B cell (primary cell): ENCODE data around the gene PLIN5. TPM values are rescaled to one million over a fixed set of nuclear protein-coding genes. Genes with fewer than 3 reads are reported as not detected.

Experiments used
- ATAC-seq: fragments of 200-7000 bp; cut with Tn5 transposase; one replicate; pipeline ENCODE4 v1.10.0; 2021; ENCODE audit warnings: low read depth, mild to moderate bottlenecking, moderate number of reproducible peaks, moderate library complexity
- CTCF ChIA-PET: fragments of 350-600 bp; sonication (Branson Sonifier 250); formaldehyde crosslinking; loops from one replicate; lab custom pipeline; 2021; ENCODE audit warnings: antibody characterized with exemption, inconsistent platforms; lab: Charles Lee
- POLR2A ChIA-PET: fragments of 350-600 bp; sonication (Branson Sonifier 250); formaldehyde crosslinking; loops from one replicate; lab custom pipeline; 2021; ENCODE audit warnings: antibody characterized with exemption; lab: Charles Lee
- DNase-seq: peaks from one replicate; pipeline ENCODE4 v3.0.0; 2013
- H2AFZ ChIP-seq: 2 replicates; pipeline ENCODE4 v1.6.1; 2012; ENCODE audit warnings: mild to moderate bottlenecking, low read depth, low read length; ENCODE audit not compliant: insufficient read depth, poor library complexity, severe bottlenecking
- H3K27ac ChIP-seq, 2 donors: 1 replicate in 1 of 2; 2 replicates in 1 of 2; pipeline ENCODE4 v1.5.1; 2012 to 2013; ENCODE audit warnings: low read length in 2 of 2, mild to moderate bottlenecking in 2 of 2, moderate library complexity in 1 of 2
- H3K27me3 ChIP-seq, 4 experiments: fragments of 200-600 bp in 1 of 4; sonication (generic) in 1 of 4; replicated peaks in 1 of 4; 1 replicate in 2 of 4; 2 replicates in 2 of 4; pipeline versions ENCODE4 v1.6.1 to v1.7.0; 2013 to 2016; ENCODE audit warnings: low read length in 3 of 4, mild to moderate bottlenecking in 2 of 4, mixed read lengths in 1 of 4, moderate library complexity in 1 of 4; ENCODE audit not compliant: insufficient read depth in 4 of 4, control insufficient read depth in 3 of 4; ENCODE audit errors: control extremely low read depth in 1 of 4
- H3K36me3 ChIP-seq, 2 experiments: replicated peaks in 1 of 2; 1 replicate in 1 of 2; 2 replicates in 1 of 2; pipeline versions ENCODE4 v1.6.1 to v1.7.1; 2013; ENCODE audit warnings: low read length in 1 of 2; ENCODE audit not compliant: insufficient read depth in 2 of 2, control insufficient read depth in 1 of 2; ENCODE audit errors: control extremely low read depth in 1 of 2, extremely low read depth in 1 of 2
- H3K4me1 ChIP-seq, 2 donors: fragments of 200-600 bp in 1 of 2; sonication (generic) in 1 of 2; 1 replicate in 1 of 2; 2 replicates in 1 of 2; pipeline versions ENCODE4 v1.5.1 to v1.6.1; 2013 to 2017; ENCODE audit warnings: low read length in 2 of 2; ENCODE audit not compliant: control insufficient read depth in 2 of 2, insufficient read depth in 2 of 2
- H3K4me2 ChIP-seq: replicated peaks from 2 replicates; pipeline ENCODE3; 2012; ENCODE audit warnings: mild to moderate bottlenecking, low read depth, low read length; ENCODE audit not compliant: poor library complexity, severe bottlenecking
- H3K4me3 ChIP-seq, 5 experiments: fragments of 200-600 bp in 1 of 5; sonication (generic) in 1 of 5; 1 replicate in 3 of 5; 2 replicates in 2 of 5; pipeline versions ENCODE4 v1.5.1 to v1.7.0; 2011 to 2016; ENCODE audit warnings: low read length in 4 of 5, mild to moderate bottlenecking in 4 of 5, low read depth in 2 of 5, control low read depth in 1 of 5, moderate library complexity in 1 of 5; ENCODE audit not compliant: insufficient read depth in 1 of 5; ENCODE audit errors: control extremely low read depth in 1 of 5, extremely low read depth in 1 of 5
- H3K79me2 ChIP-seq: fragments of 200-600 bp; sonication (generic); one replicate; pipeline ENCODE4 v1.6.0; 2016; ENCODE audit warnings: low read length; ENCODE audit not compliant: control insufficient read depth, insufficient read depth
- H3K9ac ChIP-seq: fragments of 200-600 bp; sonication (generic); 2 replicates; pipeline ENCODE4 v1.6.1; 2017; ENCODE audit warnings: mild to moderate bottlenecking, low read length, moderate library complexity
- H3K9me3 ChIP-seq, 3 donors: one replicate each; pipeline versions ENCODE4 v1.6.1 to v1.7.1; 2013; ENCODE audit warnings: low read length in 2 of 3; ENCODE audit not compliant: control insufficient read depth in 2 of 3, insufficient read depth in 1 of 3; ENCODE audit errors: control extremely low read depth in 1 of 3
- H4K20me1 ChIP-seq: 2 replicates; pipeline ENCODE4 v1.6.0; 2012; ENCODE audit warnings: mild to moderate bottlenecking, low read length; ENCODE audit not compliant: insufficient read depth, control insufficient read depth, poor library complexity, severe bottlenecking
- H3K27ac Mint-ChIP-seq: one replicate; pipeline ENCODE4 v1.8.0; 2021; ENCODE audit warnings: mixed read lengths
- H3K27me3 Mint-ChIP-seq: one replicate; pipeline ENCODE4 v1.8.0; 2021; ENCODE audit warnings: mixed read lengths
- H3K4me1 Mint-ChIP-seq: one replicate; pipeline ENCODE4 v1.8.0; 2021; ENCODE audit warnings: mixed read lengths
- H3K4me3 Mint-ChIP-seq: one replicate; pipeline ENCODE4 v1.8.0; 2021; ENCODE audit warnings: mixed read lengths
- H3K9me3 Mint-ChIP-seq: one replicate; pipeline ENCODE4 v1.8.0; 2022; ENCODE audit warnings: mixed read lengths; ENCODE audit not compliant: insufficient read depth
- EZH2 ChIP-seq: IDR thresholded peaks from 2 replicates; pipeline ENCODE4 v1.6.1; 2012; ENCODE audit warnings: borderline replicate concordance, low read depth, mild to moderate bottlenecking, moderate library complexity, low read length; ENCODE audit not compliant: insufficient read depth, poor library complexity, severe bottlenecking
- WGBS: methylation state at CpG from one replicate; pipeline ENCODE4 v1.1.5; 2013; ENCODE audit warnings: missing lambda C conversion rate; ENCODE audit not compliant: insufficient coverage; 5-methylcytosine and 5-hydroxymethylcytosine counted together
- intact Hi-C: fragments of 100-400 bp; cut with micrococcal nuclease; formaldehyde crosslinking; loops from one replicate; pipeline ENCODE4 v1.10.0; 2022
- polyA plus RNA-seq: library from polyadenylated mRNA; depleted of rRNA; stranded (reverse); fragments of >200 nt; gene quantifications from 2 replicates; pipeline ENCODE4 v1.2.3, GENCODE V29; 2012
- total RNA-seq, 2 donors: library from RNA; stranded (reverse); fragments of 120-200 nt in 1 of 2; gene quantifications; 1 replicate in 1 of 2; 2 replicates in 1 of 2; pipeline versions ENCODE4 v1.2.3 to v1.2.4, GENCODE V29; 2013 to 2022
- TF ChIP-seq, protein P1 (sequence below): fragments of 200-600 bp; IDR thresholded peaks from one replicate; pipeline ENCODE4 v1.8.0; 2022; ENCODE audit warnings: antibody characterized with exemption, mild to moderate bottlenecking

The PLIN5 gene
- total and polyA plus RNA-seq, 2 donors (not counting 1 experiment from before 2014, with no cell fraction given): 0.15 to 0.27 TPM

DNA sequence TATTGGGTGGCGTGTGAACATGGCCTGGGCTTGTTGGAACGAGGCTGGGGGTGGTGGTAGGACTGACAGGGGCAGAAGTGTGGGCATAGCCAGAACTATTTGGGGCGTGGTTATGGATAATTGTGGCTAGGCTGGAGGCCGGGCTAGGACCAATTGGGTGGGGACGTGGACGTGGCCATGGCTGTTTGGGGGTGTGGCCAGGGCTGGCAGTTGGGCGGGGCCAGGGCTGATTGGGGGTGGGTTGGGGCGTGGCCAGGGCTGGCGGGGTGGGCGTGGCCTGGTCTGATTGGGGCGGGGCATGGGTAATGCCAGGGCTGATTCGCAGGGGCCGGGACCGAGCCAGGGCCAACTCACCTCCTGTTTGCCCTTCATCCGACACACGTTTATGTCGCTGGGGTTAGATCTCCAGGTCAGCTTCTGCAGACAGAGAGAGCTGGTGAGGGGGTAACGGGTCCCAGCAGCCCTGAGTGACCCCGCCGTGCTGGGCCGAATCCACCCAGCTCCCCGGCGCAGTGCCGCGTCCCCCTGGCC lies 21.6 kb upstream of the PLIN5 start:
- Mint-ChIP-seq H3K4me3 (no peak overlapping the region), H3K9me3 (no peaks in the 10 kb centered on the region), H3K4me1 (no peaks in the 10 kb centered on the region), H3K27ac (no peak overlapping the region), H3K27me3 (peaks cover 13% of the 10 kb centered on the region)
- peaks cover 0 to 4% of the 10 kb centered on the region in 2 donors for H3K4me1 ChIP-seq
- intact Hi-C loops: loop anchor here (5.0 kb wide), 1 partner anchor 81 kb away; the partner anchor contains the start of gene TNFAIP8L1
- no peak overlapping the region for H3K9ac ChIP-seq
- no peak overlapping the region for H2AFZ ChIP-seq
- no peak overlapping the region for H3K4me2 ChIP-seq
- ChIA-PET POLR2A (no interaction called here), CTCF (interaction anchor here (0.6 to 1.0 kb wide), 2 partner anchors 79 to 81 kb away, joined by 3 to 5 read pairs; no protein-coding TSS in a partner anchor)
- H4K20me1 ChIP-seq: no peaks in the 10 kb centered on the region
- 93% methylated on average over 17 of the region's 25 CpGs for WGBS
- peaks cover 0 to 19% (median 0%) of the 10 kb centered on the region in 3 donors for H3K9me3 ChIP-seq
- no peak for TF ChIP-seq EZH2
- TF ChIP-seq, protein P1, sequence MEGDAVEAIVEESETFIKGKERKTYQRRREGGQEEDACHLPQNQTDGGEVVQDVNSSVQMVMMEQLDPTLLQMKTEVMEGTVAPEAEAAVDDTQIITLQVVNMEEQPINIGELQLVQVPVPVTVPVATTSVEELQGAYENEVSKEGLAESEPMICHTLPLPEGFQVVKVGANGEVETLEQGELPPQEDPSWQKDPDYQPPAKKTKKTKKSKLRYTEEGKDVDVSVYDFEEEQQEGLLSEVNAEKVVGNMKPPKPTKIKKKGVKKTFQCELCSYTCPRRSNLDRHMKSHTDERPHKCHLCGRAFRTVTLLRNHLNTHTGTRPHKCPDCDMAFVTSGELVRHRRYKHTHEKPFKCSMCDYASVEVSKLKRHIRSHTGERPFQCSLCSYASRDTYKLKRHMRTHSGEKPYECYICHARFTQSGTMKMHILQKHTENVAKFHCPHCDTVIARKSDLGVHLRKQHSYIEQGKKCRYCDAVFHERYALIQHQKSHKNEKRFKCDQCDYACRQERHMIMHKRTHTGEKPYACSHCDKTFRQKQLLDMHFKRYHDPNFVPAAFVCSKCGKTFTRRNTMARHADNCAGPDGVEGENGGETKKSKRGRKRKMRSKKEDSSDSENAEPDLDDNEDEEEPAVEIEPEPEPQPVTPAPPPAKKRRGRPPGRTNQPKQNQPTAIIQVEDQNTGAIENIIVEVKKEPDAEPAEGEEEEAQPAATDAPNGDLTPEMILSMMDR: no peak
- H3K36me3 ChIP-seq: no peaks in the 10 kb centered on the region
- no peaks in the 10 kb centered on the region for H3K79me2 ChIP-seq
- no peak overlapping the region for H3K4me3 ChIP-seq
- peaks cover 0 to 11% (median 2%) of the 10 kb centered on the region in 4 experiments for H3K27me3 ChIP-seq
- ATAC-seq (no peak), DNase-seq (no peak)
- H3K27ac ChIP-seq: no peak overlapping the region
